Lower leg skin (tissue), 3 donors: ENCODE results near the gene RNU1-4.
"Not testable (repeated sequence)": the region's sequence is repeated elsewhere in the genome, so short reads cannot be mapped to it uniquely, and the experiment has no call there.

Experiments
- POLR2A ChIP-seq, 2 donors: fragments of 450-650 bp; IDR thresholded peaks; one replicate each; pipeline ENCODE4 v1.6.1; 2016 to 2017; ENCODE audit warnings: antibody characterized with exemption in 2 of 2, mild to moderate bottlenecking in 1 of 2, moderate library complexity in 1 of 2
- TF ChIP-seq, protein P1 (sequence below), 3 donors: fragments of 450-650 bp; IDR thresholded peaks; one replicate each; pipeline ENCODE4 v1.5.1; 2016; ENCODE audit warnings: antibody characterized with exemption in 3 of 3, mild to moderate bottlenecking in 3 of 3, moderate library complexity in 2 of 3

DNA sequence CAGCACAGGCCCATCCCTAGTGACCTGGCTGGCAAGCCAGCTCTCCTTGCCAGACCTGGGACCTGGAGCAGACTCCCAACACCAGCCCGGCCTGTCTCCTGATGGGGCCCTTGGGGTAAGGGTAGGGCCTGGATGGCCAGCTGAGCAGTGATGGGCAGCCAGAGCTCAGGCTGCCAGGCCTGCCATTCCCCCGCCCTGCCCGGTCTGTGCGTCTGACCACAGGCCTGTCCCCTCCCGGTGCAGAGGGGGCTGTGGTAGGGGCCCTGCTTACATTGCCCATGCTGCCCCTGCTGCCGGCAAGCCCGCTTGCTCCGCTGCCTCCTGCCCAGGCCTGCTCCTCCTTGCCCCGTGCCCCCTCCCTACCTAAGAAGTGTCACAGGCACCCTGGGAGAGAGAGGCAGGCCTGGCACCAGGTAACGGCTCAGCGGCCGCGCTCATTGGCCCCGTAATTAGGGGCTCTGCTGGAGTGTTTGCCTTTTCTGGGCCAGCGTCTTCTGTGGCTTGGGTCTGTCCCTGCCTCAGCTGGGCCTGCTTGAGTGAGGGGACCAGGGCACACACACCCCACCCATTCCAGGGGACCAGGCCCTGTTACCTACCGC, 35.7 kb upstream of the RNU1-4 start:
- not testable (repeated sequence) for TF ChIP-seq POLR2A (IDR thresholded peaks at IDR 0.05)
- TF ChIP-seq, protein P1, sequence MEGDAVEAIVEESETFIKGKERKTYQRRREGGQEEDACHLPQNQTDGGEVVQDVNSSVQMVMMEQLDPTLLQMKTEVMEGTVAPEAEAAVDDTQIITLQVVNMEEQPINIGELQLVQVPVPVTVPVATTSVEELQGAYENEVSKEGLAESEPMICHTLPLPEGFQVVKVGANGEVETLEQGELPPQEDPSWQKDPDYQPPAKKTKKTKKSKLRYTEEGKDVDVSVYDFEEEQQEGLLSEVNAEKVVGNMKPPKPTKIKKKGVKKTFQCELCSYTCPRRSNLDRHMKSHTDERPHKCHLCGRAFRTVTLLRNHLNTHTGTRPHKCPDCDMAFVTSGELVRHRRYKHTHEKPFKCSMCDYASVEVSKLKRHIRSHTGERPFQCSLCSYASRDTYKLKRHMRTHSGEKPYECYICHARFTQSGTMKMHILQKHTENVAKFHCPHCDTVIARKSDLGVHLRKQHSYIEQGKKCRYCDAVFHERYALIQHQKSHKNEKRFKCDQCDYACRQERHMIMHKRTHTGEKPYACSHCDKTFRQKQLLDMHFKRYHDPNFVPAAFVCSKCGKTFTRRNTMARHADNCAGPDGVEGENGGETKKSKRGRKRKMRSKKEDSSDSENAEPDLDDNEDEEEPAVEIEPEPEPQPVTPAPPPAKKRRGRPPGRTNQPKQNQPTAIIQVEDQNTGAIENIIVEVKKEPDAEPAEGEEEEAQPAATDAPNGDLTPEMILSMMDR (IDR thresholded peaks at IDR 0.05): not testable (repeated sequence)
